Measurements from ENCODE around the gene ANKLE2.
A peak's percentile ranks its signal among the peaks of the same experiment; 100 is the strongest.
"Not testable (repeated sequence)": the region's sequence is repeated elsewhere in the genome, so short reads cannot be mapped to it uniquely, and the experiment has no call there.

The ANKLE2 gene

GRCh38 chr12:132776816-132777568 lies 15.4 kb upstream of the ANKLE2 start:
- no peak for DNase-seq

- DNase-seq, result not testable (repeated sequence)
Observed at GRCh38 chr12:132776230-132776625, 14.6 kb upstream of the ANKLE2 start.

- no peak for DNase-seq
Observed at GRCh38 chr12:132775502-132776229, 14.0 kb upstream of the ANKLE2 start.

GRCh38 chr12:132774646-132775275 lies 13.1 kb upstream of the ANKLE2 start:
- no peak for DNase-seq

GRCh38 chr12:132774159-132774558 lies 12.5 kb upstream of the ANKLE2 start:
- DNase-seq, result no peak

GRCh38 chr12:132773077-132773955 lies 11.7 kb upstream of the ANKLE2 start:
- DNase-seq, result peak; percentile 10 to 23

- peak; percentile 11 to 60 for DNase-seq
Observed at GRCh38 chr12:132772606-132773005, 11.0 kb upstream of the ANKLE2 start.

- DNase-seq, result peak; percentile 59 to 68
Observed at GRCh38 chr12:132771126-132771838, 9.7 kb upstream of the ANKLE2 start.

GRCh38 chr12:132766380-132767085 lies 4.9 kb upstream of the ANKLE2 start:
- DNase-seq, result no peak

GRCh38 chr12:132765361-132765760 lies 3.7 kb upstream of the ANKLE2 start:
- no peak for DNase-seq

GRCh38 chr12:132764231-132764630 lies 2.6 kb upstream of the ANKLE2 start:
- no peak for DNase-seq

- DNase-seq, result peak; percentile 86
Observed at GRCh38 chr12:132761921-132762583, 420 bp upstream of the ANKLE2 start.

- no peak for DNase-seq
Observed at GRCh38 chr12:132759359-132759758, 2.3 kb downstream of the ANKLE2 start.

GRCh38 chr12:132758825-132759224 lies 2.8 kb downstream of the ANKLE2 start:
- DNase-seq, result not testable (repeated sequence)

GRCh38 chr12:132754160-132754932 lies 7.3 kb downstream of the ANKLE2 start:
- no peak for DNase-seq

- DNase-seq, result not testable (repeated sequence)
Observed at GRCh38 chr12:132753670-132754069, 8.0 kb downstream of the ANKLE2 start.

GRCh38 chr12:132748319-132748718 lies 13.3 kb downstream of the ANKLE2 start:
- DNase-seq, result no peak

GRCh38 chr12:132747896-132748295 lies 13.7 kb downstream of the ANKLE2 start:
- DNase-seq, result no peak

- no peak for DNase-seq
Observed at GRCh38 chr12:132747395-132747794, 14.2 kb downstream of the ANKLE2 start.

- DNase-seq, result no peak
Observed at GRCh38 chr12:132746613-132747012, 15.0 kb downstream of the ANKLE2 start.

Data from CD4-positive, alpha-beta T cell treated with Interleukin-4 for 1 hour (primary cell).